H7 (cell line): ENCODE measurements around the gene PXT1. TPM values are rescaled to one million over a fixed set of nuclear protein-coding genes. Genes with fewer than 3 reads are reported as not detected.
"Not testable (repeated sequence)": the region's sequence is repeated elsewhere in the genome, so short reads cannot be mapped to it uniquely, and the experiment has no call there.

ENCODE experiments used
- DNase-seq: peaks from one replicate; pipeline ENCODE4 v3.0.0; 2012
- H3K27me3 ChIP-seq: 2 replicates; pipeline ENCODE4 v1.6.0; 2011; ENCODE audit warnings: mild to moderate bottlenecking, low read length; ENCODE audit not compliant: control insufficient read depth, insufficient read depth
- H3K36me3 ChIP-seq: replicated peaks from 2 replicates; pipeline ENCODE4 v1.5.1; 2011; ENCODE audit warnings: low read length; ENCODE audit not compliant: control insufficient read depth, insufficient read depth
- H3K4me3 ChIP-seq: 2 replicates; pipeline ENCODE4 v1.5.1; 2011; ENCODE audit warnings: low read depth, mild to moderate bottlenecking, control low read depth, low read length, moderate library complexity; ENCODE audit not compliant: insufficient read depth
- total RNA-seq: library from RNA; depleted of rRNA; stranded (reverse); fragments of >200 nt; shearing (Covaris generic); gene quantifications from 2 replicates; pipeline ENCODE4 v1.2.3, GENCODE V29; 2014

The PXT1 gene
- total RNA-seq, 1 experiment from 2014 or later: 0.03 TPM

DNA sequence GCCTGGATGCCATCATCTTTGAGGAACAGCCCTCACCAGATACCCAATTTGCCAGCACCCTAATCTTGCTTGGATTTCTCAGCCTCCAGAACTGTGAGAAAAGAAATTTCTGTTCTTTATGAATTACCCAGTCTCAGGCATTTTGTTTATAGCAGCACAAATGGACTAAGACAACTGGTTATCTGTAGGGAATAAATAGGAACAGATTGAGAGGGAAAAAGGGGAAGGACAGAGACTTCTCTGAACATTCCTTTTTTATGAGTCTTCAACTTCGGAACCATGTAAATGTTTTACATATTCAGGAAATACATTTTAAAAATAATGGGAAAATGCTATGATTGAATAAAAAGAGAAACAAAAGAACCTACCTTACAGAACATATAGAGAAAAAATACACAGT, 21.0 kb upstream of the PXT1 start:
- Histone ChIP-seq H3K36me3 (no peaks in the 10 kb centered on the region), H3K4me3 (no peak overlapping the region), H3K27me3 (no peaks in the 10 kb centered on the region)
- no peak for DNase-seq

DNA sequence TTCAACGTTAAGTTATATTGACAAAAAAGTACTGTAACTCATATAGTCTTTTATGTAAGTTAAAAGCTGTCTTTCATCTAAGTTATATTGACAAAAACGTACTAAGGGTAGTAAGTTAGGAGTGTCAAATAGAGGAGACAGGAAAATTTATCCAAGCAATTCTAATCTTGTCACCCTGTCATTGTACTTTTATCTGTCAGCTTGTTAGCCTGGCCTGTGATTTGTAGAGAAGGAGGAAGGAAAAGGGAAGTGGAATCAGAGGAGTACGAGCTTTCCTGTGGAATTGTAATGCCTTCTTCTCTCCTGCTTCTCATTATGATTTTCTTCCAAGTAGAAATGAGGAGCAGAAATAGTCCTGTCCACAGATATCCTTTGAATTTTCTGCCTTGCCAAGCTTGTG, 19.0 kb upstream of the PXT1 start:
- H3K4me3 ChIP-seq: no peak overlapping the region
- no peaks in the 10 kb centered on the region for H3K36me3 ChIP-seq
- H3K27me3 ChIP-seq: no peaks in the 10 kb centered on the region
- no peak for DNase-seq

DNA sequence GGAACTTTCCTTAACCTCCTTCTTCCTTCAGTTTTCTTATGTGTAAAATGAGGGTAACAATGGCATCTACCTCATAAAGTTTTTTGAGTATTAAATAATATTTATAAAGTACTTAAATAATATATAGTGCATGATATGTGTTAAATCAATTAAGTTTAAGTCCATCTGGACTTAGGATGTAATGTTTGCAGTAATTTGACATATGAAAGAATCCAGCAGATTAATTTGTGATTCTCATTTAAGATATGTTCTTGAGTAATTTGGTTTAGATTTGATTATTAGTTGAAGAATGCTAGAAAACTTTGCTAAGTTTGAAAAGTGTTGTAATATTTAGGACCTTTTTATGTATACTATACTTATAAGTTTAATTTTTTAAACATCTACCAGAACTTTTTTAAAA, 18.3 kb upstream of the PXT1 start:
- H3K4me3 ChIP-seq: no peak overlapping the region
- H3K36me3 ChIP-seq: no peaks in the 10 kb centered on the region
- H3K27me3 ChIP-seq: no peaks in the 10 kb centered on the region
- DNase-seq: no peak

DNA sequence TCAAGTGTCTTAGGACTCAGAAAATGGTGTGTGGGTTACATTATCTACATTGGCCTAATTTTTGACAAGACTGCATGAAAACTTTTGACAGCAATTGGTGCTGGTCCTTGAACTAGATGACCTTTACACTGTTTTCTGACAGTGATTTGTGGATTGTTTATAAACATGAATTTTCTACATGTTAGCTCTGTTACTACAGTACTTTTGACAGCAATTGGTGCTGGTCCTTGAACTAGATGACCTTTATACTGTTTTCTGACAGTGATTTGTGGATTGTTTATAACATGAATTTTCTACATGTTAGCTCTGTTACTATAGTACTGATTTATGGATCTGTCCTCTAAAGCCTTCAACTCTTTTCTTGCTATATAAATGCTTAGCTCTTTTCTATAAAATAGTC, 16.8 kb upstream of the PXT1 start:
- Histone ChIP-seq H3K27me3 (no peaks in the 10 kb centered on the region), H3K36me3 (no peaks in the 10 kb centered on the region), H3K4me3 (no peak overlapping the region)
- no peak for DNase-seq

DNA sequence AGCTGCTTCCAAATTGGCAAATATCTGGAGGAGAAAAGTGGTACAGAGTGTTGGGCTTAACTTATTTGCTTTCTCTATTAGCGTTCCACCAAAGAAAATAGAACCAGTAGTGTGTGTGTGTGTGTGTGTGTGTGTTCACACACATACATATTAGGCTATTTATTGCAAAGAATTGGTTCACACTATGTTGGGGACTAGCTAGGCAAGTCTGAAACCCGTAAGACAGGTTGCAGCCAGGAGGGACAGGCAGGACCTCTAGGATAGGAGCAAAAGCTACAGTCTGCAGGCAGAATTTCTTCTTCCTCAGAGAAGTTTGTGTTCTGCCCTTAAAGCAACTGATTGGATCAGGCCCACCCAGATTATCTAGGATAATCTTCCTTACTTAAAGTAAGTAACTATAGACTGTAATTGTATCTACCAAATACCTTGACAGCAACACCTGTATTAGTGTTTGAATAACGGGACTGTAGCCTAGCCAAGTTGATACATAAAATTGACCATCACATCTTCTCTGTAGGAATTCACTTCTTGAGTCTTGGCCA, 12.9 kb upstream of the PXT1 start:
- DNase-seq: no peak
- no peaks in the 10 kb centered on the region for H3K27me3 ChIP-seq
- no peaks in the 10 kb centered on the region for H3K36me3 ChIP-seq
- no peak overlapping the region for H3K4me3 ChIP-seq

DNA sequence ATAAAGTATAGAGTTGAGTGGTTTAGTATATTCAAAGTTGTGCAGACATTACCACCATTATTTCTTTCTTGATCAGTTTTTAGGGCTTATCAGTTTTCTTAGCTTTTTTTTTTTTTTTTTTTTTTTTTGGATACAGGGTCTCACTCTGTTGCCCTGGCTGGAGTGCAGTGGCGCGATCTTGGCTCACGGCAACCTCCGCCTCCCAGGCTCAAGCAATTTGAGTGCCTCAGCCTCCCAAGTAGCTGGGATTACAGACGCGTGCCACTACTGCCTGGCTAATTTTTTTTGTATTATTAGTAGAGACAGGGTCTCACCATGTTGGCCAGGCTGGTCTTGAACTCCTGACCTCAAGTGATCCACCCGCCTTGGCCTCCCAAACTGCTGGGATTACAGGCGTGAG, 10.2 kb upstream of the PXT1 start:
- DNase-seq, H3K27me3 ChIP-seq, H3K4me3 ChIP-seq, H3K36me3 ChIP-seq: not testable (repeated sequence)

DNA sequence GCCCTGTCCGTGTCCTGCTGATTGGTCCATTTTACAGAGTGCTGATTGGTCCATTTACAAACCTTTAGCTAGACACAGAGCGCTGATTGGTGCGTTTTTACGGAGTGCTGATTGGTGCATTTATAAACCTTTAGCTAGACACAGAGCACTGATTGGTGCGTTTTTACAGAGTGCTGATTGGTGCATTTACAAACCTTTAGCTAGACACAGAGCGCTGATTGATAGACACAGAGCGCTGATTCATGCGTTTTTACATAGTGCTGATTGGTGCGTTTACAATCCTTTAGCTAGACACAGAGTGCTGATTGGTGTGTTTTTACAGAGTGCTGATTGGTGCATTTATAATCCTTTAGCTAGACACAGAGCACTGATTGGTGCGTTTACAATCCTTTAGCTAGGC, 6.5 kb upstream of the PXT1 start:
- DNase-seq, H3K36me3 ChIP-seq, H3K4me3 ChIP-seq, H3K27me3 ChIP-seq: not testable (repeated sequence)

DNA sequence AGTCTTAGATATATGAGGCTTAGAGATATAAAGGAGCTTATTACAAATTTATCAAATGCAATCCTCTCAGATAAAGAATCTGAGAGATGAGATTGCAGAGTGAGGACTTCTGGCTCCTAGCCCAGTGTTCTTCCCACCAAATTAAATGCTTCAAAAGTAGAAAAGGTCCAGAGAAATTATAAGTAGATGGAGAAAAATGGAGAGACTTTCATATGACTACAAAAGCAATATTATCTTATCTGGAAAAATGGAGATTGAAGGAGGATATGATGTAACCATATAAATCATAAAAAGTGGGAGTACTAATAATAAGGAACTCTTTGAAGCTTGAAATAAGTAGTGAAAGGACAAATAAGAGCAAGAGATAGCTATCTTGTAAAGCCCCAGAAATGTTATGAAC, 3.0 kb upstream of the PXT1 start:
- no peak for DNase-seq
- no peaks in the 10 kb centered on the region for H3K36me3 ChIP-seq
- no peak overlapping the region for H3K4me3 ChIP-seq
- no peaks in the 10 kb centered on the region for H3K27me3 ChIP-seq

DNA sequence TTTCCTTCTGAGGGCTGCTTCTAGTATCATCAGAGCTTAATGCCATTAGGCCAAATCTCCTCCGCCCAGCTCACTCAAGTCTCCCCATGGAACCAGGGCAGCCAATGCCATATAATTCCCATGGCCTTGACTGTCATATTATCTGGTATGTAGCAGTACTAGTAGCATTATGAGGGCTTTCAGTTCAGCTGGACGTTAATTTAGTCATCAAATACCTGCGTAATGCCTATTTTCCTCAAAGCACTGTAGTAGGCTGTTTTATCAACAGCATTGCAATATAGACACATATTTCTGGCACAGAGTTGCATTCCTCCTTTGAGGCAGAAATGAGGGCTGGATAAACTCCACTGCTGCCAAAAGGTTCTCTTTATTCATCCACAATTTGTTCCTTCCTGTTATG, 1.8 kb upstream of the PXT1 start:
- no peak overlapping the region for H3K4me3 ChIP-seq
- DNase-seq: no peak
- no peaks in the 10 kb centered on the region for H3K27me3 ChIP-seq
- H3K36me3 ChIP-seq: no peaks in the 10 kb centered on the region

DNA sequence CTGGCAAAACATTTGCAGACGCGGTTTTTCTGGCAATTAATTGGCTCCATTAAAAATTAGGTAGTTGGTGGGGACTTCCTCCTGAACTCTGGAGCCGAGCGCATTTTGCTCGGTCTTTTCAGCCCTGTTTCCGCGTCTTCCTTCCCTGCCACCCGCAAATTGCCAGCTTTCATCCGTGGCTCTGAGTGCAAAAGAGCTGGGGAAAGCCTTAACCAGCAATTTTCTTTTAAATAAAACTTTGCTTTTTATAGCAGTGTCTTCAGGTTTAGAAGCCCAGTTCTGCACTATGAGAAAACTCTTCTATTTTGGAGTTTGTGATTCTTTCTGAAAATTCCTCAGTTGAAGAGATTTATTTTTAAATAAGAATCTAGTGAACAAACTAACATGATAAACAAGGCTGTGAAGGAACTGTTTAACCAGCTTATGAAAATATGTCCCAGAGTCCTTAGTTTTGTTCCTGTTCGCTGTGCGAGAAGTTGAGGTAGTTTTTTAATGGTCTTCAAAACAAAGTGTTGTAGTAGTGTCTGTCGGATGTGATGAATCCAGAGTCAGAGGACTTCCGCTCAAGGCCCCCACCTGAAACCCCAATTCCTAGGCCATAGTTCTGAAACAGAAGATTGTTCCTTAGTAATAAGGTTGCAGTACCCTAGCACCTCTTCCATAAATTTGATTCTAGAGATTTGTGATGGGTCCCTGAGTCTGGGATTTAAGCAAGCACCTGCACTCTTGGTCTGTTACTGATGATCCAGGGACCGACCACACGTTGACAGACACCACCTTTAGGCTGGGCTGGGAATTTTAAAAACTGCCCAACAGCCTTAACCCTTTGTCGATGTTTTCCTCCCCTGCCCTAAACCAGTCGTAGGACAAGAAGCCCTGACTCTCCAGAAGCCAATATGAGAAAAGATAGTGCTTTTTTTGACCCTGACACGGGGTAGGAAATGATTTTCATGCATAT, 1.1 kb upstream of the PXT1 start:
- no peaks in the 10 kb centered on the region for H3K36me3 ChIP-seq
- peak overlapping the region; percentile 85 for H3K4me3 ChIP-seq
- no peaks in the 10 kb centered on the region for H3K27me3 ChIP-seq
- DNase-seq: peak; percentile 76

DNA sequence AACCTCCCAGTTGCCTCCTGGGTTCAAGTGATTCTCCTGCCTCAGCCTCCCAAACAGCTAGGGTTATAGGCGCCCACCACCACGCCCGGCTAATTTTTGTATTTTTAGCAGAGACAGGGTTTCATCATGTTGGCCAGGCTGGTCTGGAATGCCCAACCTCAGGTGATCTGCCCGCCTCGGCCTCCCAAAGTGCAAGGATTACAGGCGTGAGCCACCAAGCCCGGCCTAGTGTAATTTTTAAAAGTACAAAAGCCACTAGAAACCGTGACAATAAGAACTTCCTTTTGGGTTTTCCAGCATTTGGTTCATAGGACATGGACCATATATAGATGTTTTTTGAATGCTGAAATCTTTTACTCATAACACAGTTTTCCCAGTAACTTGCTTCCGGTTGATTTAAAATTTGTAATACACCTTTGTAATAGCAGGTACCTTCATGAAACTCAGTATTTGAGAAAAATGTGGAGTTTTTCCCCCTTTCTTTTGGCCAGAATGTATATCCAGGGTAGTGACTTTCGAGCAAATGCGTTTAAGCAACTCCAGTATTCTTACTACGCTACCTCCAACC, 467 bp downstream of the PXT1 start:
- Histone ChIP-seq H3K27me3 (no peaks in the 10 kb centered on the region), H3K36me3 (no peaks in the 10 kb centered on the region), H3K4me3 (peak overlapping the region; percentile 85)
- DNase-seq: no peak

DNA sequence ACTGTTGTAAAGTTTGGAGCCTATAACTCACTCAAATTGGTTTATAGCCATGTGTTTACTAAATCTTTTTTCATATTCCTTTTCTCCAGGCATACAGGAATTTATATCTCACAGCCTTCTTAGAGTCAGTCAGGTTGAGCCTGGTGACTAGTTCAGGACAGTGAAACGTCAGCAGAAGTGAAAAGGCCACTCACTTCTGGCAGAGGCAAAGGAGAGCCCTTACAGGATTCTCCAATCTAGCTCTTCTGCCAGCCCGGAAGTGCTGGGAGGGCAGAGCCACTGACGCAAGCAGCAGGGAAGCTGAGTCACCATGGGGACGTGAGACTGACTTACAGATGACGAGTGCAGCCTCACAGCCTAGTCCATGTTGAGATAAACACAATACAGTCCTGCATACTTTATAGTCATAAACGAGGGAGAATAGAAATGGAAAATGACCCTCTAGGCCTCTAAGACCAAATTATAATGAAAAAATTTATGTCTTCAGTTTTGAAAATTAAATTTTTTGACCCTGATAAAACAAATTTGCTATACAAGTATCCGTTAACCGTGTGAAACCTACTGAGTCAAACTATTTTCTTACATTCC, 1.3 kb downstream of the PXT1 start:
- DNase-seq: peak; percentile 83
- Histone ChIP-seq H3K36me3 (no peaks in the 10 kb centered on the region), H3K27me3 (no peaks in the 10 kb centered on the region), H3K4me3 (no peak overlapping the region)

DNA sequence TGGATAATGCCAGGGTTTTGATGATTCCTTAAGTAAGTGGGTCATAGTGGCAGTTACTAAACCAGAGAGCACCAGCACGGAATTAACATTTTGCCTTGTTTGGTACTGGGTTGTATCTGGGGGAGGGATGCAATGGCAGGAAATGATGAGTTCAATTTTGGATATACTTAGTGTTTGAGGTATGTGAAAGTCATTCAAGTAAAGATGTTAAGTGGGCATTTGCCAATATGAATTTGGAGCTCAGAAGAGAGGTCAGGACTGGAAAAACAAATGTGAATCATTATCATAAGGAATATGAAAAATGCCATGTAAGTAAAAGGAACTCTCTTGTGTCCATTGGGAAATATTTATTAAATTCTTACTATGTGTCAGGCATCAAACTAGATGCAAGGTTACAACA, 6.2 kb downstream of the PXT1 start:
- no peaks in the 10 kb centered on the region for H3K36me3 ChIP-seq
- no peak for DNase-seq
- no peaks in the 10 kb centered on the region for H3K27me3 ChIP-seq
- H3K4me3 ChIP-seq: no peak overlapping the region

DNA sequence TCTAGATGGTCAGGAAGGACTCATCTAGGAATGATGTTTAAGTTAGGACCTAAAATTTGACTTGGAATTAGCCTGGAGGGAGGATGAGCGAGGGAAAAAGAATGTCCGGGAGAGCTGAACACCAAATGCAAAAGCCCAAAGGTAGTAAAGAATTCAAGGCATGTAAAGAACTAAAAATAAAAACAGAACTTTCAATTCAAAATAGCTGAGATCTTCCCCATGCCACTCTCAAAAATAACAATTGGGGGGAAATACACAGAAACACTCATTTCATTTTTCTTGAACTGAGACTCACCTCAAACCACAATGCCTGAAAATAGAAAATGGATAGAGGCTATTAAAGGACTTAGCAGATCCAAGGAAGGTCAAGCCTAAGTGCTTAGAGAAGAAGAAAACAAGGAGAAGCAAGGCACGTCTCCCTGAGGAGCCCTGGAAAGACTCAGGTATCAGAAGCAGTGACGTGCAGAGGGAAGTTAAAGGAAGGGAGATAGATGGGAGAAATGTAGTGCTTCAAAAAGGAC, 10.4 kb downstream of the PXT1 start:
- H3K36me3 ChIP-seq: no peaks in the 10 kb centered on the region
- H3K4me3 ChIP-seq: no peak overlapping the region
- no peak for DNase-seq
- H3K27me3 ChIP-seq: no peaks in the 10 kb centered on the region

DNA sequence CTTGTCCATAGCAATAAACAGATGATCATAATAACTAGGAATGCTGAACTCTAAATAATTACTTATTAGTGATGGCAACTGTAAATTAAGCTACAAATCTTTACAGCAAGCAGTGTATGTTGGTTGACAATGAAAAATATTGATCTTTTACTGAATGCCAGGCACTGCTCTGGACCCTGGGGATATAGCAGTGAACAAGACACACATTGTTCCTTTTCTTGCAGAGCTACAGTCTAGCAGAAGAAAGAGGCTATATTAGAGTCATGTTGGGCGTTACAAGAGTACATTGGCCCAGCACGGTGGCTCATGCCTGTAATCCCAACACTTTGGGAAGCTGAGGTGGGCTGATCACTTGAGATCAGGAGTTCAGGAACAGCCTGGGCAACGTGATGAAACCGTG, 11.5 kb downstream of the PXT1 start:
- H3K4me3 ChIP-seq: no peak overlapping the region
- no peak for DNase-seq
- no peaks in the 10 kb centered on the region for H3K36me3 ChIP-seq
- no peaks in the 10 kb centered on the region for H3K27me3 ChIP-seq
